Bronchial epithelial cell (primary cell): ENCODE data around the gene MGAT5. TPM values are rescaled to one million over a fixed set of nuclear protein-coding genes. Genes with fewer than 3 reads are reported as not detected.

Source experiments
- DNase-seq: peaks from one replicate; pipeline ENCODE4 v3.0.0-alpha.2; 2010; ENCODE audit warnings: low read depth
- FAIRE-seq: peaks from 2 replicates; lab custom pipeline; 2011; peaks lifted over from hg19 to GRCh38; lab: Jason Lieb, UNC
- H3K27me3 ChIP-seq: 2 replicates; pipeline ENCODE4 v1.5.1; 2011; ENCODE audit warnings: low read length; ENCODE audit not compliant: control insufficient read depth, insufficient read depth
- H3K36me3 ChIP-seq: 2 replicates; pipeline ENCODE4 v1.5.1; 2011; ENCODE audit warnings: low read length; ENCODE audit not compliant: control insufficient read depth, insufficient read depth
- H3K4me3 ChIP-seq: 2 replicates; pipeline ENCODE4 v1.5.1; 2011; ENCODE audit warnings: mild to moderate bottlenecking, low read depth, low read length, control low read depth
- CTCF ChIP-seq: IDR thresholded peaks from 2 replicates; pipeline ENCODE4 v1.5.1; 2011; ENCODE audit warnings: mild to moderate bottlenecking, moderate library complexity, low read length, control low read depth, inconsistent platforms; ENCODE audit not compliant: insufficient read depth, severe bottlenecking
- total RNA-seq: library from RNA; depleted of rRNA; stranded (reverse); fragments of >200 nt; gene quantifications from 2 replicates; pipeline ENCODE4 v1.2.1, GENCODE V29; 2014

Gene MGAT5
- total RNA-seq, 1 donor from 2014 or later = 48.7 TPM

GRCh38 chr2:134344954-134345697, 91.3 kb downstream of the MGAT5 start:
- Histone ChIP-seq H3K4me3 (no peak overlapping the region), H3K27me3 (no peaks in the 10 kb centered on the region), H3K36me3 (no peaks in the 10 kb centered on the region)
- DNase-seq = no peak
- FAIRE-seq = no peak
- no peak for TF ChIP-seq CTCF

- Histone ChIP-seq H3K27me3 (no peaks in the 10 kb centered on the region), H3K4me3 (no peak overlapping the region), H3K36me3 (no peaks in the 10 kb centered on the region)
- no peak for FAIRE-seq
- TF ChIP-seq CTCF = no peak
- no peak for DNase-seq
These were observed 92.3 kb downstream of the MGAT5 start for GRCh38 chr2:134346141-134346540.

- no peak for FAIRE-seq
- Histone ChIP-seq H3K4me3 (no peak overlapping the region), H3K36me3 (no peaks in the 10 kb centered on the region), H3K27me3 (no peaks in the 10 kb centered on the region)
- no peak for DNase-seq
- no peak for TF ChIP-seq CTCF
These were observed 93.9 kb downstream of the MGAT5 start for GRCh38 chr2:134347756-134348155.

GRCh38 chr2:134348239-134348638, 94.4 kb downstream of the MGAT5 start:
- DNase-seq (no peak), FAIRE-seq (no peak)
- Histone ChIP-seq H3K27me3 (no peaks in the 10 kb centered on the region), H3K4me3 (no peak overlapping the region), H3K36me3 (no peaks in the 10 kb centered on the region)
- no peak for TF ChIP-seq CTCF

GRCh38 chr2:134348760-134349159, 94.9 kb downstream of the MGAT5 start:
- TF ChIP-seq CTCF = no peak
- Histone ChIP-seq H3K4me3 (no peak overlapping the region), H3K27me3 (no peaks in the 10 kb centered on the region), H3K36me3 (no peaks in the 10 kb centered on the region)
- DNase-seq = no peak
- no peak for FAIRE-seq

GRCh38 chr2:134351016-134351415, 97.1 kb downstream of the MGAT5 start:
- TF ChIP-seq CTCF = no peak
- no peak for FAIRE-seq
- Histone ChIP-seq H3K36me3 (no peaks in the 10 kb centered on the region), H3K27me3 (no peaks in the 10 kb centered on the region), H3K4me3 (no peak overlapping the region)
- no peak for DNase-seq
